Chondrocyte (in vitro differentiated cells): Measurements from ENCODE around the gene ACOT9. TPM values are rescaled to one million over a fixed set of nuclear protein-coding genes. Genes with fewer than 3 reads are reported as not detected.
A peak's percentile ranks its signal among the peaks of the same experiment; 100 is the strongest.
"Not testable (repeated sequence)": the region's sequence is repeated elsewhere in the genome, so short reads cannot be mapped to it uniquely, and the experiment has no call there.

Source experiments
- DNase-seq: peaks from one replicate; pipeline ENCODE4 v3.0.0; 2021; ENCODE audit warnings: mixed read lengths, low spot score
- H3K27ac Mint-ChIP-seq: one replicate; pipeline ENCODE4 v1.8.0; 2021; ENCODE audit warnings: mild to moderate bottlenecking, moderate library complexity, mixed read lengths; ENCODE audit not compliant: unreplicated experiment
- H3K27me3 Mint-ChIP-seq: 2 replicates; pipeline ENCODE4 v1.8.0; 2021; ENCODE audit warnings: low read depth, mixed read lengths
- H3K36me3 Mint-ChIP-seq: 2 replicates; pipeline ENCODE4 v1.8.0; 2021; ENCODE audit warnings: low read depth, mixed read lengths
- H3K4me1 Mint-ChIP-seq: 2 replicates; pipeline ENCODE4 v1.8.0; 2021; ENCODE audit warnings: low read depth, mild to moderate bottlenecking, mixed read lengths
- H3K4me3 Mint-ChIP-seq: one replicate; pipeline ENCODE4 v1.8.0; 2021; ENCODE audit warnings: mild to moderate bottlenecking, moderate library complexity, mixed read lengths; ENCODE audit not compliant: unreplicated experiment
- H3K9me3 Mint-ChIP-seq: 2 replicates; pipeline ENCODE4 v1.8.0; 2021; ENCODE audit warnings: low read depth, mixed read lengths
- CTCF ChIP-seq: fragments of 200-600 bp; sonication (generic); IDR thresholded peaks from 2 replicates; pipeline ENCODE4 v1.5.0; 2021; ENCODE audit warnings: antibody characterized with exemption, mild to moderate bottlenecking, moderate library complexity
- total RNA-seq: library from RNA; stranded (reverse); gene quantifications from 3 replicates; pipeline ENCODE4 v1.2.1, GENCODE V29; 2021

ACOT9 gene
- total RNA-seq, 1 donor from 2014 or later: 99.6 TPM

- DNase-seq: no peak
- no peak for TF ChIP-seq CTCF
- peaks cover 2% of the 10 kb centered on the region for H3K4me1 Mint-ChIP-seq
- H3K36me3 Mint-ChIP-seq: peaks cover 21% of the 10 kb centered on the region
- no peak overlapping the region for H3K4me3 Mint-ChIP-seq
- no peak overlapping the region for H3K27ac Mint-ChIP-seq
- H3K27me3 Mint-ChIP-seq: no peaks in the 10 kb centered on the region
- no peaks in the 10 kb centered on the region for H3K9me3 Mint-ChIP-seq
Observed at GRCh38 chrX:23699636-23700194, 43.4 kb downstream of the ACOT9 start.

DNA sequence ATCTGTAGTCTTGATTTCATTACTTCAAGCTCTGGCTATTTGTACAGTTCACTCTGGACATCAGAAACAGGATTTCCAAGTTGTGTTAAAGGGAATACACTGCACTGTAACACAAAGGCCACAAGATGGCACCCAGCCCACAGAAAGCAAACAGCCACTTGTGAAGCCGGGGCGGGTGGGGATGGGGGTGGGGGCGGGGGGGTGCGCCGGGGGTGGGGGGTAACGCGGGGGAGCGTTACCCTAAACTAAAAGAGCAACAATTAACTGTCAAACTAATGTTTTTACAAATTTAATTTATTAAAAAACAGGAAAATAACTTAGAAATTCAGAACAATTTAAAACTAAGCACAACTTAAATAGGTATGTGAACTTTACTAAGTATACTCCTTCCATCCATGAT lies 48.5 kb downstream of the ACOT9 start:
- no peaks in the 10 kb centered on the region for H3K27me3 Mint-ChIP-seq
- peaks cover 2% of the 10 kb centered on the region for H3K4me1 Mint-ChIP-seq
- H3K27ac Mint-ChIP-seq: no peak overlapping the region
- H3K4me3 Mint-ChIP-seq: no peak overlapping the region
- TF ChIP-seq CTCF: peak; percentile 85
- H3K36me3 Mint-ChIP-seq: no peaks in the 10 kb centered on the region
- no peak for DNase-seq
- H3K9me3 Mint-ChIP-seq: no peaks in the 10 kb centered on the region

DNA sequence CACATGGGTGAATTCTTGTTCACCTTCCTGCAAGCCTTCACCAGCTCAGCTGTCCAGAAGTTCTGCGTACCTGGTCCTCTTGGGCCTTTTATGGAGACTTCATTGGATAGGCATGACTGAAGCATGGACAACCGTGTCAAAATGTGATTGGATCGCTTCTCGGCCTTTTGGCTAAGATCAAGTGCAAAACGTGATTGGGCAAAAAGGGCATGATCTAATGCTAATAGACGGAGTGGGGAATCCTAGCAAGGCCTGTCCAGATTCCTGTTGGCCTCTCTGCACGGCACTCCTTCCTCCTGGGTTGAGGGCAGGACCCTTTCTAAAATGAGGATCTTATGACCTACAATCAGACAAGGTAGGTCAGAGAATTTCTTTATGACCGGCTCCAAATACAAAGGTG lies 50.9 kb downstream of the ACOT9 start:
- no peaks in the 10 kb centered on the region for H3K9me3 Mint-ChIP-seq
- H3K36me3 Mint-ChIP-seq: peaks cover under 1% of the 10 kb centered on the region
- no peaks in the 10 kb centered on the region for H3K27me3 Mint-ChIP-seq
- no peak overlapping the region for H3K27ac Mint-ChIP-seq
- no peak for TF ChIP-seq CTCF
- H3K4me1 Mint-ChIP-seq: peaks cover 2% of the 10 kb centered on the region
- no peak overlapping the region for H3K4me3 Mint-ChIP-seq
- DNase-seq: no peak

DNA sequence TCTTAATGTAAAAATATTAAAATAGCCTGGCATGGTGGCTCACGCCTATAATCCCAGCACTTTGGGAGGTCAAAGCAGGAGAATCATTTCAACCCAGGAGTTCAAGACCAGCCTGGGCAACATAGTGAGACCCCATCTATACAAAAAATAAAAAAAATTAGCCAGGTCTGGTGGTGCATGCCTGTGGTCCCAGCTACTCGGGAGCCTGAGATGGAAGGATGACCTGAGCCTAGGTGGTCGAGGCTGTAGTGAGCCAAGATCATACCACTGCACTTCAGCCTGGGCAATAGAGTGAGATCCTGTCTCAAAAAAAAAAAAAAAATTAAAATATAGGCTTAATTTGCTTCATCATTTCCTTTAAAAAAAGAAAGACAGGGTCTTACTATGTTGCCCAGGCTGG lies 66.6 kb downstream of the ACOT9 start:
- H3K4me1 Mint-ChIP-seq, H3K27ac Mint-ChIP-seq, H3K4me3 Mint-ChIP-seq, H3K9me3 Mint-ChIP-seq, DNase-seq, H3K27me3 Mint-ChIP-seq: not testable (repeated sequence)
- peaks cover 19% of the 10 kb centered on the region for H3K36me3 Mint-ChIP-seq

DNA sequence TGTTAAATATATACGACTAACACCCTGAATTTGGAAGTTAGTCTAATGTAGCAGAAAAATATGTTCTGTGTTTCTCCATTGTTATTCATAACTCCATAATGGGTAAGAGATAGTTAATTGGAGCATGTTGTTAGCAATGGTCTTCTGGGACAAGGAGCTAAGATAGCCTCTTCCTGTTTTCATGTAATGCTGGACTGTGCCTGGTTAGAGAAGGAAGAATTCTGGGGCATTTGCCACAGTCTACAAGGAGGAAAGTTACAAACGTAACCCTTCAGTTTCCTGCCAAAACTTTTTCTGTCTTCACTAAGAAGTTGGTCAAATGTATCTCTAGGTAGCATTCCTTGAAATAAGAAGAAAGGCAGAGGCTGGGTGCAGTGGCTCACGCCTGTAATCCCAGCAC lies 70.0 kb downstream of the ACOT9 start:
- H3K4me1 Mint-ChIP-seq: peaks cover 17% of the 10 kb centered on the region
- no peak for DNase-seq
- no peak for TF ChIP-seq CTCF
- no peaks in the 10 kb centered on the region for H3K9me3 Mint-ChIP-seq
- H3K27ac Mint-ChIP-seq: no peak overlapping the region
- H3K36me3 Mint-ChIP-seq: peaks cover 19% of the 10 kb centered on the region
- H3K4me3 Mint-ChIP-seq: no peak overlapping the region
- no peaks in the 10 kb centered on the region for H3K27me3 Mint-ChIP-seq

DNA sequence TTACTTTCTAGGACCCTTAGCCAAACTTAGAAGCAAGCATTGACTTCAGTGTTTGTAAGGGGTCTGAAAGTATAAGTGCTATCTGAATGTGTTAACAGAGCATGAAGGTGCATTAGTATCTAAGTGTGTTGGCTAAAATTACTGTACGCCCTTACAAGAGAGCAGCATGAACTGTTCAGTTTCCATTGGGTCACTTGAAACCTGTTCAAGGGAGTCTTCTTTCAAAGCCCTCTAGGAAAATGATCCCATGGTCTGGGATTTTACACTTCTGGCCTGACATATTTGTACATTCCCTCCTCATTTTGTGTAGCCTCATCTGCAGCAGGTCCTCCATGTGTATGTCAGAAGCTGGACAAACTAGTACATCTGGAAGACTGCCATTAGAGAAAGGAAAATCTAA lies 72.5 kb downstream of the ACOT9 start:
- H3K9me3 Mint-ChIP-seq: no peaks in the 10 kb centered on the region
- peaks cover 12% of the 10 kb centered on the region for H3K36me3 Mint-ChIP-seq
- TF ChIP-seq CTCF: no peak
- H3K4me3 Mint-ChIP-seq: no peak overlapping the region
- peaks cover 32% of the 10 kb centered on the region for H3K4me1 Mint-ChIP-seq
- H3K27ac Mint-ChIP-seq: peak overlapping the region; percentile 4
- DNase-seq: no peak
- H3K27me3 Mint-ChIP-seq: no peaks in the 10 kb centered on the region
